Myocyte (in vitro differentiated cells): ENCODE data around the gene SMPDL3B. TPM values are rescaled to one million over a fixed set of nuclear protein-coding genes. Genes with fewer than 3 reads are reported as not detected.

Source experiments
- total RNA-seq: library from RNA; depleted of rRNA; stranded (reverse); fragments of >200 nt; gene quantifications from 2 replicates; pipeline ENCODE4 v1.2.3, GENCODE V29; 2014

The SMPDL3B gene
- total RNA-seq, 1 donor from 2014 or later, result not detected

Other genes with a start within 250 kb of the SMPDL3B start
- 22.3 and 33.4 TPM in 2 replicates for gene FAM76A, start 209.0 kb upstream of the SMPDL3B start, total RNA-seq
- 42.1 and 43.0 TPM in 2 replicates for gene STX12, start 161.8 kb upstream of the SMPDL3B start, total RNA-seq
- 37.5 and 48.2 TPM in 2 replicates for gene PPP1R8, start 104.2 kb upstream of the SMPDL3B start, total RNA-seq
- gene THEMIS2, start 62.5 kb upstream of the SMPDL3B start, total RNA-seq, result 27.3 and 30.6 TPM in 2 replicates
- gene RPA2, start 20.4 kb upstream of the SMPDL3B start, total RNA-seq, result 94.5 and 150 TPM in 2 replicates
- gene XKR8, start 25.0 kb downstream of the SMPDL3B start, total RNA-seq, result 5.1 and 6.6 TPM in 2 replicates
- 19.6 and 22.0 TPM in 2 replicates for gene EYA3, start 153.6 kb downstream of the SMPDL3B start, total RNA-seq
- not detected in 2 replicates for gene PTAFR, start 241.7 kb downstream of the SMPDL3B start, total RNA-seq